GM19099 (cell line): ENCODE results near the gene JAG2.
A peak's percentile ranks its signal among the peaks of the same experiment; 100 is the strongest.

Experiments used
- POLR2A ChIP-seq: IDR thresholded peaks from 3 replicates; pipeline ENCODE4 v1.6.1; 2011; ENCODE audit warnings: low read depth; ENCODE audit not compliant: insufficient read length; ENCODE audit errors: extremely low read depth

The JAG2 gene

DNA sequence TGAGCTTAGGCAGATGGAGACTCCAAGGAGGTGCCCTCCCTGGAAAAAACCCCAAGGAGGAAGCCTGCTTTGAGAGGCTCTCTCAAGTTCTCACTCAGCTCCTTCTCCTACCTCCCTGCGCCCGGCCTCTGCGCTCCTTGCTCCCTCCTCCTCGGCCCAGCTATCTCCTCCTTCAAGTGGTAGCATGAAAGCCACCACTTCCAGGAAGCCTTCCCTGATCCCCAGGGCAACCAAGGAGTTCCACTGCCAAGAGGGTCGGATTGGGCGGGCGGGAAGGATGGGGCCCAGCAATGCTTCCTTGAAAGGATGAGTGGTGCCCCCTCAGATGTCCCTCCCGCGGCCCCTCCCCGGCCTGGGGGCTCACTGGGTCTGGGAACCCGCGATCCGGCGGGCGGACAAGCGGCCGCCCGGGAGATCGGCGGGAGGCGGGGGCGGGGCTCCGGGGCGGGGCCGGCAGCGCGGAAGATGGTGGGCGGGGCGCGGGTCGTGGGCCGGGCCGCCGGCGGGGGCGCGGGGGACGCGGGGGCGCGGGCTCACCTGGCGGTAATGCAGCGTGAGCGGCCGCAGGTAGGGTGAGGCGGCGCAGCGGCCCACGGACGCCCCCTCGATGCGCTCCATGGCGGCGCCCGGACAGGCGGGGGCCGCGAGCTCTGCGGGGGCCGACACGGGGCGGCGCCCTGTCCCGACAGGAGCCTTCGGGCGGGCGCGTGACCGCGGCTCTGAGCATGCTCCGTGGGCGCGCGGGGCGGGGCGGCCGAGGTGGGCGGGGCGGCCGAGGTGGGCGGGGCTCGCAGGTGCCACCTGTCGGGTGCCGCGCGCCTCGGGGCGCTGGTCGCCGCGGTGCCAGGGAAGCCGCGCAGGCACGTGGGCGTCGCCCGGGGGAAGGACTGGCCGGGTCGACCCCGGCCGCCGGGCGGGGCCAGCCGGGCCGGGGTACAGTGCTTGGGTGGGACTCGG is 12.3 kb upstream of the JAG2 start, which contains the start of gene NUDT14:
NUDT14 (minus strand) TSS at position 721 of the 957 bp plus-strand sequence; CDS start at position 618, 103 bp downstream.
- TF ChIP-seq POLR2A: peak; percentile 29

DNA sequence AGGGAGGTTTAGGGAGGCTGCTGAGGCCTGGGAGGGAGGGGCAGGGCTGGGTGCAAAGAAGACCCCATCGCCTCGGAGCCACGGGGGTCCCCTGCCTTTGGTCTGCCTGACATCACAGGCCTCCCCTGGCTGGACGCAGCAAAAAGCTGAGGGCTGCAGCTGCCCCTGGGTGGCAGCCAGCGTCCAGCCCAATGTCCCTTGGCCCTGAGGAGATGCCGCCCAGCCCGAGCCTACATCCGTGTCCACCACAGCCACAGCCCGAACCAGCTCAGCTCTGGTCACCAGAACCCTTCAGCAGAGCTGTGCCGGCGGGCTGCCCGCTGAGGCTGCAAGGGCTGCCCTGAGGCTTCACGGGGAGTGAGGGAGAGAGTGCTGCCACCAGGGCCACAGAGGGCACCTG is 10.6 kb upstream of the JAG2 start:
- TF ChIP-seq POLR2A: no peak

DNA sequence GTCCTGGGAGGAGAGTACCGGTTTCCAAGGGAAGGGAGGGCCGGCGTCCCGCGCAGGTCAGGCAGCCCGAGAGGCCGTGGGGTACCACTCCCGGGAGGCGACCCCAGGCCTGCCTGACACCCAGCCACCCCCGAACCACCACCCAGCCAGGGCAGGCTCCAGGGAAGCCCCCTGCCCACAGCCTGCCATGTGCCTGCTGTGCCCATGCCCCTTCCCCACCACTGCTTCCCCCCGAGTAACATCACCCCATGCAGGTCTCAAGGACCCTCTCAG is 10.2 kb upstream of the JAG2 start:
- TF ChIP-seq POLR2A: no peak

DNA sequence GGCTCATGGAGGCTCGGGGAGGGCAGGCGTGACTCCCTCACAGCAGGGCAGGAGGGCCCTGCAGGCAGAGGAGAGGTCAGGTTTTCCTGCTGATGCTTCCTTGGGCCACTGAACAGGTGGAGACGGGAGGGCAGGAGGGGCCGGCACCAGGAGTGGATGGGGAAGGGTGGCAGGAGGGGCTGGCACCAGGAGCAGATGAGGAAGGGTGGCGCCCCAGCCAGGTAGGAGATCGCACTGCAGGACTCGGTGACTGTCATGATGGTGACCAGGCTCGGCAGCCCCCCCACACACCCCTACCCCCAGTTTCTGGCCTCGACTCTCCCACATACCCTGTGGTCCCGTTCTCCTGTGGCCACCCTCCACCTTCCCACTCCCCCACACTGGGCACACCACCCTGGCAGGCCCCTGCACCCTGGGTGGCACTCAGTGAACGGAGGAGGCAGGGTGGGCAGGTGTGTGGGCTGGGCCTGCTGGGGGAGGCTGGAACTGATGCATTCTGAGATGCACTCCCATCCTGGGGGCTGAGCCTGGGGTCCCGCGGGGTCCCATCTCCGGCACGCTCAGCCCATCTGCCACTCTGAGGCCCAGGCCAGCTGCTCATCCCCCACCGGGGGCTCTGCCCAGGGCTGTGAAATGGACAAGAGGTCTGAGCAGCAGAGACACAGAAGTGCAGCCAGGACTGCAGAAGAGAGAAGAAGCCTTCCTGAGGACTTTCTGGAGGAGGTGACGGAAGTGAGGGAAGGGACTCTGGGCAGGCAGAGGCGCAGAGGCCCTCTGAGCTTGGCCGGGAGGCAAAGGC is 9.7 kb upstream of the JAG2 start:
- no peak for TF ChIP-seq POLR2A

DNA sequence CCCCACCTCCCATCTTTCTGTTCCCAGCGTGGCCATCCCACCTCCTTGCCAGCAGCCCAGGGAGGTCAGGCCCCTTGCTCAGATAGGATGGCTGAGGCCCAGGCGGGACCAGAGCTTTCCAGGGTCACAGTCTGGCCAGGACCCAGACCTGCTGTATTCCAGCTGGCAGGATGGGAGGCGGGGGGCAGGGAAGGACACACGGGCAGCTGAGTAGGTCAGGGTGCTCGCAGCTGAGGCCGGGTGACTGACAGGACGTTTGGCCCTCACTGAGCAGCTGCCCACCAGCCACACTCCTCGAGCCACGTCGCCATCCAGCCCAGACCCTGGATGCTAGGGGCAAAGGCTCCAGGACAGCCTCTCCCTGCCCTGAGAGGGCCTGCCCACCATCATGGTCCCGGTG is 8.5 kb upstream of the JAG2 start:
- no peak for TF ChIP-seq POLR2A

DNA sequence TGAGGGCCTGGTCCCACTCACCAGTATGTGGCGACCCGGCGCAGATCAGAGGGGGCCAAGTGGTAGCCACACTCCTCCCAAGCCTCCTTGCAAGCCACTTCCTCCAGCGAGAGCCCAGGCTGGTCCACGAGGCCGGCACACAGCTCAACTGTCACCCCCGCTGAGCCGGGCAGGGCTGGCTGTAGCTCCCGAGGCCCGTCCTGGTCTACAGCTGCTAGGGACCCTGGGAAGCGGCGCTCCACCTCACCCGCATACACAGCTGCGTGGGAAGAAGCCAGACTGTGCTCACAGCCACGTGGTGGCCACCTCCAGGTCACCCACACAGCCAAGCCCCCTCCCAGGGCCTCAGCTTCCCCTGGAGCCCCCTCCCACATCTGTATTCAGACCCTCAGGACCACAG is 7.9 kb upstream of the JAG2 start:
- TF ChIP-seq POLR2A: no peak

DNA sequence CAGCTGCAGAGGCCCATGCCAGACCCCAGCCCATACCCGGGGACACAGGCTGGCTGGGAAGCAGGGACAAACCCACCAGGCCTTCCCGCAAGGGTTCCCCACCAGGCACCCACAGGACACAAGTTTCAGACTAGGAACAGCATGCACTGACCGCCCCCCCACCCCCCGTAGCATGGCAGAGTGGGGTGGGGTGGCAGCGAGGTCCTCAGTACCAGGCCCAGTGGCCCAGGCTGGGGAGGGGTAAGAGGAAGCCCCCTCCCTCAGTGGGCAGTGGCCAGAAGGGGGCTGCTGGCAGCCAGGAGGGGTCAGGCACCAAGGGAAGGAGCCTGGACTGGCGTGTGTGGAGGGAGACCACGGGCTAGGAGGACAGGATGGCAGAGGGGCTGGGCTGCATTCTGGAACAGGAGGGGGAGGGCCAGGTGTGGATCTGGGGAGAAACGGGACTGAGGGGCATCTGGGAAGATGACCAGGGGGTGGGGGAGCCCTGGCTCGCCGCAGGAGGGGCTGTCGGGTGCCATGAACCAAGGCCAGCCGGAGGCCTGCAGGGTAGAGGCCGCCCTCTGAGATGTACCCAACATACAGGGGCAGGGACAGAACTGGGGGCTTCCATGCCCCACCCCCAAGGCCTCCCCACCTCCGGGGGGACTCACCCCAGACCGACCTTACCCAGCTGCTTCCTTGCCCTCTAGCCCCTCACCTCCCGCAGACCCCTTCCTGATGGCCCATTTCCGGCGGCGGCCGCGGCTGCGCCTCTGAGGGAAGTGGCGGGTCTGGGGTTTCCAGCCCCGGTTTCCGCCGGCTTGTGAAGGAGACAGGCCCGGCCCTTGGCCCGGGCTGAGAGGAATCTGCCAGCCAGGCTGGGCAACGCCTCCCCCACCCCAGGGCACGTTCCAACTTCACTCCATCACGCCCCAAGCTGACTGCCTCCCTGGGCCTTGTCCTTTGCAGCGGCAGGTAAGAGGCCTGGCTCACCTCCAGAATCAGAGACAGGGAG is 5.6 kb upstream of the JAG2 start:
- no peak for TF ChIP-seq POLR2A

DNA sequence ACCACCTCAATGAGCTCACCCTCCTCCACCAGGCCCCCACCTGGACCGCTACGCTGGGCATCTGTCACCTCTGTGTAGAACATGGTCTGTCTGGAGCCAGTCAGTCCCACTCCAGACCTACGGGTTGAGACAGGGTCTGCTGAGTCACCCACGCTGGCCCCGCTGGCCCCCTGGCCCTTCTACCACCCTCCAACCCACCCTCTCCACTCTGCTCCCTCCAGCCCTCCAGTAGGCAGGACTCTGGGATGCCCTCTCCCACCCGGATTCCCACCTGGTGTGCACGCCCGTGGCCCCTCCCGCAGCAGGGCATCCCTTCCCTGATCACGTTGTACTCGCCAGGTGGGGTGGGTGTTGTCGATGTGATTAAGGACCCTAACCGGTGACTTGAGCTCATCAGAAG is 4.6 kb upstream of the JAG2 start:
- no peak for TF ChIP-seq POLR2A

DNA sequence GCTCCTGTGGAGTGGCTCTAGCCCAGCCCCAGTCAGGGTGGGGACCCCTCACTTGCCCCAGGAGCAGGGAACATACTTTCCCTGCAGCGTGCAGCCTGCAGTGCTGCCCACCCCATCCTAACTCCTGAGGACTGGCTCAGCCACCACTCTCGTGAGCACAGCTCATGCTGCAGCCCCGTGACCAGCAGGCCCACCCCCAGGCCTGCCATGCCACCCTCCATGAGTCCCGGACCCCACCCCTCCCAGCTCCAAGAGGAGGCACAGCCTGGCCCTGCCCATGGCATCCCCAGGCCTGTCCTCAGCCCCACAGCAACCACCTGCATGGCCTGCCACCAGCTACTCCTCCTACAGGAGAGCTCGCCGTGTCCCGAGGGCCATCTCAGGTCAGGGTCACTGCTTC is 3.9 kb upstream of the JAG2 start:
- no peak for TF ChIP-seq POLR2A

DNA sequence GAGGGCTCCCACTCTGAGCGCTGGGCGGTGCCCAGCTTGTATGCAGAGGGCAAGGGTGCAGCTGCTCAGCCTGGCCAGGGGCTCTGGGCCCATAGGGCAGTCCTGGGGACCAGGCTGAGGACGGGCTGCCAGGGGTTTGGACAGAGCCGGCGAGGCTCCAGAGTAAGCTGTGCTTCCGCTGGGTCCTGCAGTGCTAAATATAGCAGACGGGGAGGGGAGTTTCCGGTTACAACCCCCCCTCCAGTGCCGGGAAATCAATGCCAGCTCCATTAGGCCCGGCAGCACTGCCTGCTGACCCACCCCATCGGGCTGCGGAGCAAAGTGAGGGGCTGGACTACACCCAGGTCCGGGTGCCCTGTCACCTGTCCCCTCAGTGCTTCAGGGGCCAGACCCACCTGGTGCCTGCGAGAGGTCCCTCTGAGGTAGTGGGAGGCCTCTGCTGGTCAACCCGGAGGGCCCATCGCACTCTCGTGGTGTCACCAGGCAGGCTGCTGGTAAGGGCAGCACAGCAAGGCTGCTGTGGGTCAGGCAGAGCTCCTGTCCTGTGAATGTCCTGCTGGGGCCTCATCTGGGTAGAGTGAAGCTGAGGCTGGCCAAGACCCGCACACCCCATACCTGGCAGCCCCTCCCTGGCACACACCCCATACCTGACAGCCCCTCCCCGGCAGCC is 2.6 kb upstream of the JAG2 start:
- no peak for TF ChIP-seq POLR2A

DNA sequence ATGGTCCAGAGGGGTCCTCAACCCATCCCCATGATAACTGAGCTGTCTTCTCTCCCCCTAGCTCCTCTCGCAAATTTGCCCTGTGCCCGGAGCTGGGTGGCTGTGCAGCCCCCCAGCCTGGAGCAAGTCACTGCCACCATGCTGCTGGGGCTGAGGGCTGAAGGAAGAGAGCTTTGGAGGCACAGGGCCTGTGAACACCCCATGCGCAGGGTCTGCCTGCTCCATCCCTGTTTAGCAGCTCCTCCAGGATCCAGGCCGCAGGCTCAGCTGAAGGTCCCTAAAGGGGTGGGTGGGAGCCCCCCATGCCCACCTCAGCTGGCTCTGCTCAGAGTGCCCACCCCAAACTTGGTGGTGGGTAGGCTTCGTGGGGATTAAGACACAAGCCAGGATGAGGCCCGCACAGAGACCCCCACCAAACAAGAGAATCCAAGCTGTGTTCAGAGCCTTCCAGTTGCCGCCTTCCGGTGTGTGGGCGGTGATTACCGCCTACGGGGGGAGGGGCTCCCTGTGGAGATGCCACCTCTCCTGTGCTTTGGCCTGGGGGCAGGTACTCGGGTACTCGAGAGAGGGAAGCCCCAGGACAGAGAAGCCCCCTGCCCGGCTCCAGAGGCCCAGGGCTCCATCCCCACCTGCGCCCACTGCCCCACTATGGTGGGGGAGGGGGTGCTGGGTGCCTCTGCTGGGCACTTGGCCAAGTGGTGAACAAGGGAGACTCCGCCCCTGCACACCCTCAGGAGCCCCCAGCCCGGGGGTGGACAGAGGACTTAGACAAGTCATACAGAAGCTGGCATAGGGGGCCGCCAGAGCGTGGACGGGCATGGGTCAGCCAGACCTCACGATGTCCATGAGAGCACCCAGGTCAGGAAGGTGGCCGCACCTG is 1.4 kb upstream of the JAG2 start:
- TF ChIP-seq POLR2A: no peak

DNA sequence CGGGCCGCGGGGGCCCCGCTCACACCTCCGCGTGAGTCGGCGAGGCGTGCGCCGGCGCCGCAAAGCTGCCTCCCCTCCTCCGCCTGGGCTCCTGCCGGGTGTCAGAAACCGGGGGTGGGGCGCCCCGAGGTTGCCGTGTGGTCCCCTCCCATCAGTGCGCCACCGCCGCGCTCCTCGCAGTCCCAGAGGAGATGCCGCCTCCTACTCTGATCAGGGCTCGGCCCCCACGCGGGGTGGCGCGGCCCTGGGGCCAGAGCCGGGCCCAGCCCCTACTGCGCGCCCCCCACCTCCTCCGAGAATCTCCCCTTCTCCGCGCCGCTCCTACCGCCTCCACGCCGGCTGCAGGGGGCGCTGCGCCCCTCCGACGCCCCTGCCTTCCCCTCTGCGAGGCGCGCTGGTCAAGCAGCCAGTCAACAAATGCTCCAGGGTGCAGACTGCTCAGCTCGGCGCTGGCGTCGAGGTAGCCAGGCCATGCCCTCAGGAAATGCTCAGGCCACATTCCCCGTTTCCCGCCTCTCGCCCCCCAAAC is 467 bp upstream of the JAG2 start:
- TF ChIP-seq POLR2A: no peak

DNA sequence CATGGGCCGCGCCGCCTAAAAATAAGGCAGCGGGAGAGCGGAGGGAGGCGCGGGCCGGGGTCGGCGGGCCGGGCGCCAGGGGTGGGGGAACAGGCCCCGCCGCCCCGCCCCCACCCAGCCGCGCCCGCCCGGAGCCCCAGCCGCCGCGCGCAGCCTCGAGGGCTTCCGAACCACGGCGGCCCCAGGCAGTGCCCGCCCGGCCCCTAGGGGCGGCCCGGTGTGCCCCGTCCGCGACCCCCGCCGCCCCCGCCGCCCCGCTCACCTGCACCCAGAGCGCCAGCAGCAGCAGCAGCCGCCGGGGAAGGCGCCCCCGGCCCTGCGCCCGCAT is 519 bp downstream of the JAG2 start:
- no peak for TF ChIP-seq POLR2A
